Parathyroid adenoma (tissue), 2 donors: ENCODE data around the gene PISD.

Experiments
- H2AFZ ChIP-seq: fragments of 300-600 bp; sonication (generic); one replicate; pipeline ENCODE4 v1.7.0; 2017; ENCODE audit warnings: antibody characterized with exemption, mild to moderate bottlenecking
- H3K27ac ChIP-seq: fragments of 300-600 bp; sonication (generic); one replicate; pipeline ENCODE4 v1.7.0; 2017
- H3K27me3 ChIP-seq: fragments of 300-600 bp; sonication (generic); one replicate; pipeline ENCODE4 v1.7.0; 2017; ENCODE audit warnings: low read length; ENCODE audit not compliant: control insufficient read depth, insufficient read depth
- H3K36me3 ChIP-seq: fragments of 300-600 bp; sonication (generic); one replicate; pipeline ENCODE4 v1.7.0; 2017; ENCODE audit warnings: low read length; ENCODE audit not compliant: control insufficient read depth, insufficient read depth
- H3K4me1 ChIP-seq: fragments of 300-600 bp; sonication (generic); one replicate; pipeline ENCODE4 v1.7.0; 2017; ENCODE audit warnings: control low read depth
- H3K4me2 ChIP-seq: fragments of 300-600 bp; sonication (generic); one replicate; pipeline ENCODE4 v1.7.0; 2017; ENCODE audit warnings: low read length
- H3K4me3 ChIP-seq: fragments of 300-600 bp; sonication (generic); one replicate; pipeline ENCODE4 v1.7.0; 2017; ENCODE audit warnings: low read depth, low read length
- H3K79me2 ChIP-seq: fragments of 300-600 bp; sonication (generic); one replicate; pipeline ENCODE4 v1.7.0; 2017; ENCODE audit warnings: control low read depth
- H3K9ac ChIP-seq: fragments of 300-600 bp; sonication (generic); one replicate; pipeline ENCODE4 v1.7.0; 2017; ENCODE audit warnings: mild to moderate bottlenecking
- H3K9me3 ChIP-seq: fragments of 300-600 bp; sonication (generic); one replicate; pipeline ENCODE4 v1.7.0; 2017; ENCODE audit warnings: low read length; ENCODE audit not compliant: control insufficient read depth
- TF ChIP-seq, protein P1 (sequence below): fragments of 300-600 bp; sonication (generic); IDR thresholded peaks from one replicate; pipeline ENCODE4 v1.7.0; 2017; ENCODE audit warnings: antibody characterized with exemption, mild to moderate bottlenecking
- donor health status: primary hyperparathyroidism.

Gene PISD

DNA sequence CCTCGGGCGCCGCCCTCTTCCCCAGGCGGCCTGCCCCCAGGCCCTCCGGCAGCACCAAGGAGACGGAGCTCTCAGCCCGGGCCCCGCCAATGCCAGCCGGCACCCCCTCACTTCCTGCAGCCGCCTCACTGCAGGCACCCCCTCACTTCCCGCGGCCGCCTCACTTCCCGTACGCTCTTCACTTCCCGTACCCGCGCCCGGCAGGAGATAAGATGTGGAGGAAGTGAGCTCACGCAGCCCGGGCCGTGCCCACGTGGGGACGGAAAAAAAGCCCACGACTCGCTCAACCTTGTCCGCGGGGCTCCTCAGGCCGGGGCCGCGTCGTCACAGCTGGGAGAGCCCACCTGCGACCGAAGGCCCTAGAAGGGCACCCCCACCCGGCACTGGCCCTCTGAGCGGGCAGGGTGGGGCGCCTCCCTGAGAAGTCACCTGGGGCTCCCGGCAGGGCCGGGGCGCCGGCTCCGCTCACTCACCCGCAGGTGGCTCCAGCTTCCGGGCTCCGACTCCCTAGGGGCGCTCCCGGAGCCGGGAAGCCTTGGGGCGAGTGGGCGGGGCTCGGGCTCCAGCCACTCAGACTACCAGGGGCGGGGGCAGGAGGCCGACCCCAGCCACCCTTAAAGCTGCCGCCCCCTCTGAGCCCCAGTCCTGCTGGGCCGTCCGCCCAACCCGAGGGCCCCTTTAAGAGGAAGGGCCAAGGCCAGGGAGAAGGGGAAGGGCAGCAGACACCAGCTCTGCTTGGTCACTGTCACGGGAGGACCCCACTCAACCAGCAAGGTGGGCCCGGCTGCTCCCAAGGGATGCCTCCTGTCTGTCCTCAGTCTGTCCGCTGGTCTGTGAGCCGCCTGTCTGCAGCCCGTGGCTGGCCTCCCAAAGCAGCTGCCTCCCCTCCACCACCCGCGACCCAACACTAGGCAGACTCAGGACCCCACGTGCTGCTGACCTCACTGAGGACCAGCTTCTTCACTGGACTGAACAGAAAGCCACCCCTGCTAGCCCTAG is 31.4 kb downstream of the PISD start:
- Histone ChIP-seq H3K4me3 (peak overlapping the region; percentile 60), H3K4me1 (peaks cover 7% of the 10 kb centered on the region), H3K79me2 (peaks cover 24% of the 10 kb centered on the region), H2AFZ (peak overlapping the region; percentile 42), H3K27ac (peak overlapping the region; percentile 72), H3K9ac (no peak overlapping the region), H3K36me3 (no peaks in the 10 kb centered on the region), H3K4me2 (peak overlapping the region; percentile 78), H3K27me3 (no peaks in the 10 kb centered on the region), H3K9me3 (no peaks in the 10 kb centered on the region)
- TF ChIP-seq, protein P1, sequence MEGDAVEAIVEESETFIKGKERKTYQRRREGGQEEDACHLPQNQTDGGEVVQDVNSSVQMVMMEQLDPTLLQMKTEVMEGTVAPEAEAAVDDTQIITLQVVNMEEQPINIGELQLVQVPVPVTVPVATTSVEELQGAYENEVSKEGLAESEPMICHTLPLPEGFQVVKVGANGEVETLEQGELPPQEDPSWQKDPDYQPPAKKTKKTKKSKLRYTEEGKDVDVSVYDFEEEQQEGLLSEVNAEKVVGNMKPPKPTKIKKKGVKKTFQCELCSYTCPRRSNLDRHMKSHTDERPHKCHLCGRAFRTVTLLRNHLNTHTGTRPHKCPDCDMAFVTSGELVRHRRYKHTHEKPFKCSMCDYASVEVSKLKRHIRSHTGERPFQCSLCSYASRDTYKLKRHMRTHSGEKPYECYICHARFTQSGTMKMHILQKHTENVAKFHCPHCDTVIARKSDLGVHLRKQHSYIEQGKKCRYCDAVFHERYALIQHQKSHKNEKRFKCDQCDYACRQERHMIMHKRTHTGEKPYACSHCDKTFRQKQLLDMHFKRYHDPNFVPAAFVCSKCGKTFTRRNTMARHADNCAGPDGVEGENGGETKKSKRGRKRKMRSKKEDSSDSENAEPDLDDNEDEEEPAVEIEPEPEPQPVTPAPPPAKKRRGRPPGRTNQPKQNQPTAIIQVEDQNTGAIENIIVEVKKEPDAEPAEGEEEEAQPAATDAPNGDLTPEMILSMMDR, result no peak

DNA sequence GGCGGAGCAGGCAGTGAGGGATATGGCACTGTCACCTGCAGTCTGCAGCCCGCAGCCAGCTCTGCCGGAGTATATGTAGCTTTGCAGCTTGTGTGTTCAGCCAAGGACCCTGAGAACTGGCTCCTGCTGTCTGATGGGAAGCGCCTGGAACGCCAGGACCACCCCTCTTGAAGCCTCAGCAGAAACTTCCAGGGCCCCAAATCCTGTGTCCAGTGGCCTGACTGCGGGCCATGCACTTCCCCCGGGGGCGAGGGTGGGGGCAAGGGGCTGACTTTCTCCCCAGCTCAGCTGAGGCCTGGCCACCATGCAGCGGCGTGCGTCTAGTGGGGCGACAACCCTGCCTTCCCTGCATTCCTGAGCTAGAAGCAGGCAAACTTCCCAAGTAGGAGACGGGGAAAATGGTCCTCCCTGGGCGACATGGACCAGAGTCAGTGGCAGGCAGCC is 32.3 kb downstream of the PISD start:
- Histone ChIP-seq H3K4me1 (peaks cover 7% of the 10 kb centered on the region), H2AFZ (no peak overlapping the region), H3K36me3 (no peaks in the 10 kb centered on the region), H3K9me3 (no peaks in the 10 kb centered on the region), H3K27ac (peak overlapping the region; percentile 72), H3K79me2 (peaks cover 24% of the 10 kb centered on the region), H3K9ac (no peak overlapping the region), H3K27me3 (no peaks in the 10 kb centered on the region), H3K4me3 (peak overlapping the region; percentile 60), H3K4me2 (peak overlapping the region; percentile 78)
- TF ChIP-seq, protein P1, result no peak

DNA sequence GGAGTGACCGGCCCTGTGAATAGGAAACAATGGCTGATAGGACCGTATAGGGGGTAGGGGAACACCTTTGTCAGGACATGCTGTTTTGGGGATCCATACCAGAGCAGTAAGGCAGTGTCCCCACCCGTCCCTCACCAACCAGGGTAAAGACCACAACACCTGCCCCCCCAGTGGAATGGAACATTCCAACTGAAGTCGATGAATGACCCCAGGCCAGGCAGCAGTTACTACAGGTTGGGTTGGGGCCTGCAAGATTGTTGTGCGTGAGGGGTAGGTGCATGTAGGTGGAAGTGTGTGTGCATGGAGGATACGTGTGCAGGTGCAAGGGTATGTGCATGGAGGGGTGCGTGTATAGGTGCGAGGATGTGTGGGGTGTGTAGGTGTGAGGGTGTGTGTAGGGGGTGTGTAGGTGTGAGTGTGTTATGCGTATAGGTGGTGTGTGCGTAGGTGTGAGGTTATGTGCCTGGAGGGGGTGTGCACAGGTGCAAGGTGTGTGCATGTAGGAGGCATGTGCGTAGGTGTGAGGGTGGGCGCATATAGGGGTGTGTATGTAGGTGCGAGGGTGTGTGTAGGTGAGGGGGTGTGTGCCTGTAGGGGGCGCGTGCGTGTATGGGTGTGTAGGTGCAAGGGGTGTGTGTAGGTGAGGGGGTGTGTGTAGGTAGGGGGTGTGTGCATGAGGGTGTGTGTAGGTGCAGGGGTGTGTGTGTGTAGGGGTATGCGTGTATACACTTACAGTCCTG is 32.9 kb downstream of the PISD start:
- H3K27me3 ChIP-seq, result no peaks in the 10 kb centered on the region
- H3K27ac ChIP-seq, result no peak overlapping the region
- TF ChIP-seq, protein P1, result no peak
- no peak overlapping the region for H2AFZ ChIP-seq
- H3K4me1 ChIP-seq, result peaks cover 7% of the 10 kb centered on the region
- no peak overlapping the region for H3K4me2 ChIP-seq
- no peaks in the 10 kb centered on the region for H3K36me3 ChIP-seq
- no peak overlapping the region for H3K9ac ChIP-seq
- H3K79me2 ChIP-seq, result peaks cover 22% of the 10 kb centered on the region
- no peaks in the 10 kb centered on the region for H3K9me3 ChIP-seq
- no peak overlapping the region for H3K4me3 ChIP-seq

DNA sequence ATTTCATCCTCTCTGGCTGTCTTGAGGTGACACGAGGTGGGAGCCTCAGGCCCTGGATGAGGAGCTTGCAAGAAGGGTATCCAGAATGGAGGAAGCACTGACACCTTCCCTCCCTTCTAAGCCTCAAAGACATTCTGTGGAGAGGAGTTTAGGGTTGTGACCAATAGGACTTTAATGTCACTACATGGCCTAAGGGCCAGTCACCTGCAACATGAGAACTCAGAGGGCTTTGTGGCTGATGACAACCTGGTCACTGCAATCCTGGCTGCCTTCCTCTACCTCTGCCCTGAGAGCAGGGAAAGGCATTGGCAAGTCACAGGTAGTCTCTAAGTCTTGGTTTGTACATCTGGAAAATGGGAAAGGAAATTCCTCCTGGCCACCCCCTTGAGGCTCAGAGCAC is 33.7 kb downstream of the PISD start:
- Histone ChIP-seq H3K9ac (no peak overlapping the region), H3K9me3 (no peaks in the 10 kb centered on the region), H2AFZ (no peak overlapping the region), H3K79me2 (peaks cover 17% of the 10 kb centered on the region), H3K27ac (no peak overlapping the region), H3K4me3 (no peak overlapping the region), H3K4me2 (no peak overlapping the region), H3K36me3 (no peaks in the 10 kb centered on the region), H3K4me1 (peaks cover 5% of the 10 kb centered on the region), H3K27me3 (no peaks in the 10 kb centered on the region)
- TF ChIP-seq, protein P1, result no peak
